Esophagus squamous epithelium (tissue), 4 donors: ENCODE results near the gene MGA.

Source experiments
- POLR2A ChIP-seq, 4 donors: fragments of 450-650 bp; IDR thresholded peaks; one replicate each; pipeline ENCODE4 v1.6.1; 2017; ENCODE audit warnings: antibody characterized with exemption in 4 of 4, mild to moderate bottlenecking in 4 of 4, moderate library complexity in 3 of 4
- TF ChIP-seq, protein P1 (sequence below), 6 experiments: fragments of 450-650 bp in 4 of 6; fragments of 200-600 bp in 2 of 6; sonication (generic) in 2 of 6; IDR thresholded peaks; one replicate each; pipeline ENCODE4 v1.5.1; 2016 to 2019; ENCODE audit warnings: antibody characterized with exemption in 6 of 6, mild to moderate bottlenecking in 4 of 6, moderate library complexity in 4 of 6

DNA sequence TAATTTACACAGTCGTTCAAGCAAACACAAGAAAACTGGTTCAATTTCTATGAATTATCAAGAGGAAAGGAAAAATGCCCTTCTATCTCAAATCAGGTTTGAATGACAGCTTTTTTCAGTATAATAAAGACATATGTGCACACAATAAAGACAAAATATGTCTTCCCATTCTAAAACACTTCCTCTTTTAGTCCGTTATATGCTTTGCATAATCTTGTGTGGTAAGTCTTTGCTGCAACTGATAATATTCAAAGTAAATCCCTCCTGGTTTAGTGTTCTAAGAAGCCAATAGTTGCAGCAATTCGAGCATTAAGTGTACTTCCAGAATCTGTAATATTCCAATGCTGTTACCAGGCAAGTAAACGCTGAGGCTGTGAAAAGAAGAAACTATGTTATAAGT is 70.3 kb downstream of the MGA start:
- TF ChIP-seq, protein P1, sequence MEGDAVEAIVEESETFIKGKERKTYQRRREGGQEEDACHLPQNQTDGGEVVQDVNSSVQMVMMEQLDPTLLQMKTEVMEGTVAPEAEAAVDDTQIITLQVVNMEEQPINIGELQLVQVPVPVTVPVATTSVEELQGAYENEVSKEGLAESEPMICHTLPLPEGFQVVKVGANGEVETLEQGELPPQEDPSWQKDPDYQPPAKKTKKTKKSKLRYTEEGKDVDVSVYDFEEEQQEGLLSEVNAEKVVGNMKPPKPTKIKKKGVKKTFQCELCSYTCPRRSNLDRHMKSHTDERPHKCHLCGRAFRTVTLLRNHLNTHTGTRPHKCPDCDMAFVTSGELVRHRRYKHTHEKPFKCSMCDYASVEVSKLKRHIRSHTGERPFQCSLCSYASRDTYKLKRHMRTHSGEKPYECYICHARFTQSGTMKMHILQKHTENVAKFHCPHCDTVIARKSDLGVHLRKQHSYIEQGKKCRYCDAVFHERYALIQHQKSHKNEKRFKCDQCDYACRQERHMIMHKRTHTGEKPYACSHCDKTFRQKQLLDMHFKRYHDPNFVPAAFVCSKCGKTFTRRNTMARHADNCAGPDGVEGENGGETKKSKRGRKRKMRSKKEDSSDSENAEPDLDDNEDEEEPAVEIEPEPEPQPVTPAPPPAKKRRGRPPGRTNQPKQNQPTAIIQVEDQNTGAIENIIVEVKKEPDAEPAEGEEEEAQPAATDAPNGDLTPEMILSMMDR (IDR thresholded peaks at IDR 0.05), result no peak
- TF ChIP-seq POLR2A (IDR thresholded peaks at IDR 0.05), result no peak
